Tibial nerve (tissue), 4 donors: ENCODE measurements around the gene CGB2. TPM values are rescaled to one million over a fixed set of nuclear protein-coding genes. Genes with fewer than 3 reads are reported as not detected.

ENCODE experiments used
- DNase-seq, 2 donors: peaks; one replicate each; pipeline ENCODE4 v3.0.0-alpha.2; 2019; ENCODE audit warnings: low spot score in 2 of 2
- H3K27ac ChIP-seq, 4 donors: fragments of 200-600 bp; sonication (generic) in 3 of 4; one replicate each; pipeline ENCODE4 v1.5.1; 2017 to 2019; ENCODE audit warnings: mild to moderate bottlenecking in 1 of 4
- H3K27me3 ChIP-seq, 2 donors: fragments of 200-600 bp; sonication (generic) in 1 of 2; one replicate each; pipeline versions ENCODE4 v1.5.1 to v1.6.0; 2017 to 2019
- H3K36me3 ChIP-seq, 3 donors: fragments of 200-600 bp; sonication (generic); one replicate each; pipeline ENCODE4 v1.5.1; 2018 to 2019
- H3K4me1 ChIP-seq, 4 donors: fragments of 200-600 bp; sonication (generic) in 3 of 4; one replicate each; pipeline ENCODE4 v1.5.1; 2017 to 2019
- H3K4me3 ChIP-seq, 4 donors: fragments of 200-600 bp; sonication (generic) in 3 of 4; one replicate each; pipeline ENCODE4 v1.5.1; 2017 to 2019; ENCODE audit warnings: mild to moderate bottlenecking in 1 of 4, moderate library complexity in 1 of 4
- H3K9me3 ChIP-seq, 4 donors: fragments of 200-600 bp; sonication (generic) in 3 of 4; one replicate each; pipeline ENCODE4 v1.5.1; 2017 to 2019
- EP300 ChIP-seq, 2 donors: sonication (generic); formaldehyde crosslinking; IDR thresholded peaks; one replicate each; pipeline ENCODE4 v1.6.1; 2017; ENCODE audit warnings: antibody characterized with exemption in 2 of 2, mild to moderate bottlenecking in 1 of 2
- POLR2A ChIP-seq, 2 donors: fragments of 450-650 bp; IDR thresholded peaks; one replicate each; pipeline ENCODE4 v1.6.1; 2017; ENCODE audit warnings: antibody characterized with exemption in 2 of 2, mild to moderate bottlenecking in 2 of 2, moderate library complexity in 2 of 2
- WGBS, 2 donors: methylation state at CpG; one replicate each; pipeline ENCODE4 v1.1.5; 2018; 5-methylcytosine and 5-hydroxymethylcytosine counted together
- total RNA-seq, 4 donors: library from RNA; depleted of rRNA; stranded (reverse); fragments of >200 nt; gene quantifications; one replicate each; pipeline ENCODE4 v1.1.0, GENCODE V29; 2016
- TF ChIP-seq, protein P1 (sequence below), 5 experiments: fragments of 200-600 bp in 3 of 5; fragments of 450-650 bp in 2 of 5; sonication (generic) in 3 of 5; IDR thresholded peaks; one replicate each; pipeline ENCODE4 v1.5.1; 2016 to 2019; ENCODE audit warnings: antibody characterized with exemption in 5 of 5, mild to moderate bottlenecking in 3 of 5, moderate library complexity in 2 of 5

CGB2 gene
- total RNA-seq, 4 donors from 2014 or later: not detected

DNA sequence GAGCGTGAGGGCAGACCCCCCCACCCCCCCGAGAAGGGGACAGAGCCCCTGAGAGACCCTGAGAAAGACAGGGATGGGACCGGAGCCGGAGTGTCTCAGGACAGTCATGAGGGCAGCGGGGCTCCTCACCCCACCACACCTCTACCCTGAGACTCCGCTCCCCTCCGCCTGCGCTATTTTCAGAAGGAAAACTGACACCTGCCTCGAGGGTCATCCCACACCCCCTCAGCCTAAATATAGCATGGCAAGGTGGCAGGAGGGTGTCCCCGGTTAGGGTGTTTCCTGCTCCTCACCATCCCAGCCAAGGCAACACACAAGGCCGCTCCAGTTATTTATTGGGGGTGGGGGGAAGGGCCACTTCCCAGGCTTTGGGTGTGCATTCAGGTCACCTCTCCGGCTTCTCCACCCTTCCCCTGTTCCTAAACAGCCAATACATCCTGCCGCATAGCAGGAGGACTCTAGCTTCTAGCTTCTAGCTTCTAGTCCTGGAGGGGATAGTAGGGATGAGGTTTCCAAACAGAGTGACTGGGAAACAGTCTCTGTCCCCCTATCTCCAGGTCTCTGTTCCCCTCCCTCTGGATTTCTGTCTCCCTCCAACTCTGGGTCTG is 34.3 kb downstream of the CGB2 start:
- TF ChIP-seq EP300 (IDR thresholded peaks at IDR 0.05): no peak

DNA sequence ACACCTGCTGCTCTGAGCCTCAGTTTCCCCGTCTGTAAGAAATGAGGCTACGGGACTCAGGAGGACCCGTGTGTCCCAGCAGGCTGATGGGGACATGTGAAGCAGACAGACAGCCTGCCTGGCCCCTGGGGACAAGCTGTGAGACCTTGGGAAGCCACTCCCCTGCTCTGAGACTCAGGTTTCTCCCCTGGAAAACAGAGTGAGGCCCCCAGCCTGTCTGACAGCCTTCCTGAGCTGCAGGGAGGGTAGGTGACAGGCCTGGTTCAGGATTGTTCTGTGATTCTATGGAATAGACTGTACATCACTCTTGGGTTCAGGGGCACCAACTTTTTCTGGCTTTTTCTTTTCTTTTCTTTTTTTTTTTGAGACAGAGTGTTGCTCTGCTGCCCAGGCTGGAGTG is 35.9 kb downstream of the CGB2 start:
- Histone ChIP-seq H3K36me3 (no peaks in the 10 kb centered on the region), H3K4me1 (peaks cover 0 to 18% (median 6%) of the 10 kb centered on the region in 4 donors), H3K4me3 (no peak overlapping the region), H3K9me3 (peaks cover 0 to 6% (median 0%) of the 10 kb centered on the region in 4 donors), H3K27me3 (peaks cover 6 to 96% of the 10 kb centered on the region in 2 donors), H3K27ac (no peak overlapping the region)
- 48 to 58% methylated on average over 3 of the region's 3 CpGs for WGBS, 2 donors
- TF ChIP-seq EP300 (IDR thresholded peaks at IDR 0.05) (no peak), POLR2A (IDR thresholded peaks at IDR 0.05) (no peak)
- TF ChIP-seq, protein P1, sequence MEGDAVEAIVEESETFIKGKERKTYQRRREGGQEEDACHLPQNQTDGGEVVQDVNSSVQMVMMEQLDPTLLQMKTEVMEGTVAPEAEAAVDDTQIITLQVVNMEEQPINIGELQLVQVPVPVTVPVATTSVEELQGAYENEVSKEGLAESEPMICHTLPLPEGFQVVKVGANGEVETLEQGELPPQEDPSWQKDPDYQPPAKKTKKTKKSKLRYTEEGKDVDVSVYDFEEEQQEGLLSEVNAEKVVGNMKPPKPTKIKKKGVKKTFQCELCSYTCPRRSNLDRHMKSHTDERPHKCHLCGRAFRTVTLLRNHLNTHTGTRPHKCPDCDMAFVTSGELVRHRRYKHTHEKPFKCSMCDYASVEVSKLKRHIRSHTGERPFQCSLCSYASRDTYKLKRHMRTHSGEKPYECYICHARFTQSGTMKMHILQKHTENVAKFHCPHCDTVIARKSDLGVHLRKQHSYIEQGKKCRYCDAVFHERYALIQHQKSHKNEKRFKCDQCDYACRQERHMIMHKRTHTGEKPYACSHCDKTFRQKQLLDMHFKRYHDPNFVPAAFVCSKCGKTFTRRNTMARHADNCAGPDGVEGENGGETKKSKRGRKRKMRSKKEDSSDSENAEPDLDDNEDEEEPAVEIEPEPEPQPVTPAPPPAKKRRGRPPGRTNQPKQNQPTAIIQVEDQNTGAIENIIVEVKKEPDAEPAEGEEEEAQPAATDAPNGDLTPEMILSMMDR (IDR thresholded peaks at IDR 0.05): no peak
- DNase-seq: no peak

More for the DNA sequence above, 34.3 kb downstream of the CGB2 start:
- Histone ChIP-seq H3K36me3 (no peaks in the 10 kb centered on the region), H3K27ac (no peak overlapping the region), H3K27me3 (peaks cover 2 to 97% of the 10 kb centered on the region in 2 donors), H3K4me3 (no peak overlapping the region), H3K4me1 (peaks cover 0 to 11% (median 6%) of the 10 kb centered on the region in 4 donors), H3K9me3 (peaks cover 0 to 6% (median 0%) of the 10 kb centered on the region in 4 donors)
- 44 to 53% methylated on average over 10 to 13 of the region's 13 CpGs for WGBS, 2 donors
- no peak for DNase-seq

DNA sequence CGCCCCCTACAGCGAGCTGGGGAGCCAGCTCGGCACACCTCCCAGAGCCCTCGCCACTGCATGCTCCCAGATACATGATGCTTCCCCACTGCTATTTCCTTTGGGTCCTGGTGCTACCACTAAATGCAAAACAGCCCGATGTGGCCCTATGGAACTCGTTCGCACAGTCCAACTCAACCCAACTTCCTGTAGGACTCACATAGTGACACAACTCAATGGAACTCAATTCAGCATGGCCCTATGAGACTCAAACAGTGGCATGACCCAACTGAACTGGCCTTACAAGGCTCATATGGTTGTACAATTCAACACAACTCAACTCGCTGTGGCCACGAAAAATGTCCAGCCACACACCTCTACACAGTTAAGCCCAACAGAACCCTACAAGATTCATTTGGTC is 37.3 kb downstream of the CGB2 start:
- Histone ChIP-seq H3K27ac (no peak overlapping the region), H3K4me3 (no peak overlapping the region), H3K9me3 (peaks cover 0 to 6% (median 0%) of the 10 kb centered on the region in 4 donors), H3K36me3 (no peaks in the 10 kb centered on the region), H3K4me1 (peaks cover 0 to 18% (median 6%) of the 10 kb centered on the region in 4 donors), H3K27me3 (peaks cover 6 to 95% of the 10 kb centered on the region in 2 donors)
- DNase-seq: no peak
- TF ChIP-seq POLR2A (IDR thresholded peaks at IDR 0.05): no peak
- TF ChIP-seq EP300 (IDR thresholded peaks at IDR 0.05): no peak
- TF ChIP-seq, protein P1 (IDR thresholded peaks at IDR 0.05): no peak
- WGBS, 2 donors: 88 to 95% methylated on average over 9 of the region's 9 CpGs

DNA sequence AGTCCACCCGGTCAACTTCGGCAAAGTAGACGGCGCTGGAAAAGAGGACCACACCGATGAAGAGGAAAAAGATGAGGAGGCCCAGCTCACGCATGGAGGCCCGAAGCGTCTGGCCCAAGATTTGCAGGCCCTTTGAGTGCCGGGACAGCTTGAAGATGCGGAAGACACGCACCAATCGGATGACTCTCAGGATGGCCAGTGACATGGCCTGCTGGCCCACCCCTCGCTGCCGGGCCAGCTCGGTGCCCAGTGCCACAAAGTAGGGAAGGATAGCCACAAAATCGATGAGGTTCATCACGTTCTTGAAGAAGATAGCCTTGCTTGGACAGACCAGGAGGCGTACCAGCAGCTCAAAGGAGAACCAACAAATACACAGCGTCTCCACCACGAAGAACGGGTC is 38.7 kb downstream of the CGB2 start:
- Histone ChIP-seq H3K27ac (no peak overlapping the region), H3K27me3 (peaks cover 4 to 87% of the 10 kb centered on the region in 2 donors), H3K4me1 (peaks cover 0 to 7% (median 0%) of the 10 kb centered on the region in 4 donors), H3K9me3 (peaks cover 0 to 6% (median 0%) of the 10 kb centered on the region in 4 donors), H3K4me3 (no peak overlapping the region), H3K36me3 (no peaks in the 10 kb centered on the region)
- 92 to 94% methylated on average over 21 of the region's 21 CpGs for WGBS, 2 donors
- TF ChIP-seq POLR2A (IDR thresholded peaks at IDR 0.05): no peak
- no peak for DNase-seq

DNA sequence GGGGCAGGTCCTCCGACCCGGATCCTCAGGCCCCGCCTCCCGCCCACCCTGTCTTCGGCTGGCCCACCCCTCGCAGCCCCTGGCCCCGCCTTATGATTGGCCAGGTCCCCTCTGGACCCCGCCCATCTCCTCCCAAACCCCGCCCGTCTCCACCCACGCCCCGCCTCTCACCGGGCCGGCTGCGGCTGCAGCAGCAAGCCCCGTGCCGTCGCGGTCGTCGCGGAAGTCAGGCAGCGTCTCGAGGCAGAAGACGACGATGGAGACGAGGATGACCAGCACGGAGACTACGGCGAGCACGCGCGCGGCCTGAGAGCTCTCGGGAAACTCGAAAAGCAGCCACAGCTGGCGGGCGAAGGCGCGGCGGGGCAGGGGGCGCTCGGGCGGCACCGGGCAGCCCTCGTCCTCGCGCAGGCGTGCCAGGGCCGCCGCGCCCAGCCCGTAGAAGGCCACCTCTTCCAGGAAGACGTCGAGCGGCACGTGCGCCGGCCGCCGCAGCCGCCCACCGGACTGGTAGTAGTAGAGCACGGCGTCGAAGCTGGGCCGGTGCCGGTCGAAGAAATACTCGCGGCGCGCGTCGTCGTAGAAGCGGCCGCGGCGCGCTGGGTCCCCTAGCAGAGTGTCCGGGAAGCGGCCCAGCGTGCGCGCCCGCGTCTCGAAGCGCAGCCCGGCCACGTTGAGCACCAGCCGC is 40.3 kb downstream of the CGB2 start:
- Histone ChIP-seq H3K4me1 (peaks cover 0 to 7% (median 0%) of the 10 kb centered on the region in 4 donors), H3K27me3 (peaks cover 4 to 73% of the 10 kb centered on the region in 2 donors), H3K36me3 (no peaks in the 10 kb centered on the region), H3K9me3 (peaks cover 0 to 6% (median 0%) of the 10 kb centered on the region in 4 donors), H3K27ac (no peak overlapping the region), H3K4me3 (no peak overlapping the region)
- no peak for TF ChIP-seq POLR2A (IDR thresholded peaks at IDR 0.05)
- TF ChIP-seq, protein P1 (IDR thresholded peaks at IDR 0.05): no peak
- DNase-seq: no peak
- WGBS, 2 donors: 5 to 7% methylated on average over 21 to 74 of the region's 93 CpGs
